GM18526 (cell line): ENCODE results near the gene VMP1.
A peak's percentile ranks its signal among the peaks of the same experiment; 100 is the strongest.

Source experiments
- POLR2A ChIP-seq: IDR thresholded peaks from 3 replicates; pipeline ENCODE4 v1.6.1; 2011; ENCODE audit not compliant: insufficient read length; ENCODE audit errors: extremely low read depth

The VMP1 gene

DNA sequence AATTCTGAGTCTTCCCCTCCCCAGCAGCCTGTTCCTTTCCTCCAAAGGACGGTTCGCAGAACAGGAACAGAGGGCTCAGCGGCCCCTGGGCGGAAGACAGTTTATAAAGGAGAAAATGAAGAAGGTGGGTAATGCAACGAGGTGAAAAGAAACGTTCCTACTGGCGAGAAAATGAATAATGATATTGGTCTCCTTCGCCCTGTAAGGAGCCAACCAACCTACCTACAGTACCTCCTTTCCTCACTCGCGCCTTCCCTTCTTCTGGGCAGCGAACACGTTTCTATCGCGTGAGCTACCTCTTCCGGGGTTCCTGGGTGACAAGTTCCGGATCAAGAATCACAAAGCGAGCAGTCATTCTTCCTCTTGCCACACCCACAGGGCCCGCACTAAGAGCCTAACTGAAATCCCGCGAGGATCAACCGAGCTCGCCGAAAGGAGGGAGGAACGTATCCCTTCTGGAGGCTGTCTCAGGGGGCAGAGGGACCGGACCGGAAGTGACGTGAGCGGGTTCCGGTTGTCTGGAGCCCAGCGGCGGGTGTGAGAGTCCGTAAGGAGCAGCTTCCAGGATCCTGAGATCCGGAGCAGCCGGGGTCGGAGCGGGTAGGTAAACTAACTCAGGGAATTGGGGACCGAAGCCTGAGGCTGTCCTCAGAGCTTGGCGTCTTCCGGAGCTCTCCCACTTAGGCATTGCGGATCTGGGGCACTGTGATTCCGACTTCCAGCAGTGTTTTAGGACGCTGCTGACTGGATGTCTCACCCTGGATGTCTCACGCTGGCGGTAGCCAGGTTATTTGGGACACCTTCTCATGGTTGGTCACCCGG, at the start of gene VMP1, which contains the start of gene PTRH2:
Gene VMP1, plus strand, starts transcription at position 506 of the 822 bp plus-strand sequence. CDS start 23,793 bp downstream, outside the sequence.
Gene PTRH2, minus strand, starts transcription at position 282 of the 822 bp plus-strand sequence. CDS start 9,452 bp downstream, outside the sequence.
- peak; percentile 93 for TF ChIP-seq POLR2A

DNA sequence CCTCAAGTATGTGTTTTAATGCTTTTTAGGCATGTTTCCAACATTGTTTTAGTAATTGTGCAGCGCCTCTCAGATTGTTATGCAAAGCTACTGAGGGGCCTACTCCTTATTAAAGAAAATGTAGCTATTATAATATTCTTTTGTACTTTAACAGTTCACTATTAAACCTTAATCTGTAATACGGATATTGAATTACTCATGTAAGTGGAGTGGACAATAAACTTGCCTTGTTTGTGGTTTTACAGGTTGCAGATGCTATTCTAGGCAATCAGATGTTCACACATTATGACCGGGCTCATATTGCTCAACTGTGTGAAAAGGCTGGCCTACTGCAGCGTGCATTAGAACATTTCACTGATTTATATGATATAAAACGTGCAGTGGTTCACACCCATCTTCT, 41.2 kb upstream of the VMP1 start:
- no peak for TF ChIP-seq POLR2A

DNA sequence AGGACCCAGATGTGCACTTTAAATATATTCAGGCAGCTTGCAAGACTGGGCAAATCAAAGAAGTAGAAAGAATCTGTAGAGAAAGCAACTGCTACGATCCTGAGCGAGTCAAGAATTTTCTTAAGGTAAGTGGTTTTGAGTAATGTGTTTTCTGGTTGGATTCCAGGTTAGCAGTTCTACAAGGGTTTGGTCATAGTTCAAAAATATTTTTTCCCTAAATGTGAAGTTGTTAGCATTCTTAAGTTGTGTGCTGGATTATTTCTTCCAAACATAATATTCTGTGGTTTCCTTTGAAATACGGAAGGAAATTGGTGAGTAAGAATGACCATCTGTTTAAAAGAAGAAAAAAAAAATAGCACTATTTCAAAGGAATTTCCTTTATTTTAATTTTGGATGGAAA, 38.6 kb upstream of the VMP1 start:
- no peak for TF ChIP-seq POLR2A

DNA sequence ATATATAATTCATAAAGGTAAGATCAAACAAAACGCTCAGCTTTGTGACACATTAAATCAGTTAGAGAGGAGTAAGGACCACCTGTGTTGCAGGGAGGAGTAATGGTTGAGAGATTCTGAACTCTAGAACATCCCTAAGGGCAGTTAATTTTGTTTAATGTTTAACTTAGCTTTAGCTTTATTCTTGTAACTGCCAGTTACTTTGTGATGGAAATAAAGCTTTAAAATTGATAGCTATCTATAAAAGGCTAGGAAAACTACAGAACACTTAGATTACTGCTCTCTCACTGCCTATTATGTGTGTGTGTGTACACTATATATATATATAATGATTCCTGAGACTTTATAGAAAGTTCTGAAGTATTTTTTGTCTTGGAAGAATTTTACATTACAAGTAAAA, 38.0 kb upstream of the VMP1 start:
- no peak for TF ChIP-seq POLR2A

DNA sequence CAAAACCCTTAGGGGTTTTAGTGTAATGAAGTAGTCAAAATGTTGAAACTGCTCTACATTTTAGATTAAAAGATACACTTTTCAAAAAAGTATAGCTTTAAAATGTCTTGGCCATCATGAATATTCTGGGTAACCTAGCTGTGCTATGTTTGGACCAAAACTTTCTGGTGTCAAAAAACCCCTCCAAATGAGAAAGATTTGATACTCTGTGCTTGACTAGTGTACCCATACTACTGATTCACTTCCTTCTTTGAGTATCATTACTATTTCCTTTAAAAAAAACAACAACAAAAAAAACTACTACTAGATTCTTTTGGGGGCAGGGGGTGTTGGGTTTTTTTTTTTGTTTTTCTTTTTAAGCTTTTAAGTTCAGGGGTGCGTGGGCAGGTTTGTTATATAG, 37.5 kb upstream of the VMP1 start:
- TF ChIP-seq POLR2A, result no peak

DNA sequence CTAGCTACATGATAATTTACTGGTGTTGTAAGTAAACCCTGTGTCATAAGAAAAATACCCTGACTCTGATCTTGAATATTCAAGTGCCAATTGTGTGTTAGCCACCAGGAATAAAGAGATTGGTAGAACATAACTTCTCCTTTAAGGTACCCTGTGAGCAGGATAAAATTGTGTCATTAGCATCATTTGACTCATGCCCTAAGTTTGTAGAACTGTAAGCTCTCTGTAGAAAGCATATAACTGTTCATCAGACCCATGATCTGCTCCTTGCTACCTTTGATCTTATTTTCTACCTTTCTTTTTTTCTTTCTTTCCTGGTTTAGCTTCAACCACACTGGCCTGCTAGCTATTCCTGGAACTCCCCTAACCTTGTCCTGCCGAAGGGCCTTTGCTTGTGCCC, 36.1 kb upstream of the VMP1 start:
- no peak for TF ChIP-seq POLR2A

DNA sequence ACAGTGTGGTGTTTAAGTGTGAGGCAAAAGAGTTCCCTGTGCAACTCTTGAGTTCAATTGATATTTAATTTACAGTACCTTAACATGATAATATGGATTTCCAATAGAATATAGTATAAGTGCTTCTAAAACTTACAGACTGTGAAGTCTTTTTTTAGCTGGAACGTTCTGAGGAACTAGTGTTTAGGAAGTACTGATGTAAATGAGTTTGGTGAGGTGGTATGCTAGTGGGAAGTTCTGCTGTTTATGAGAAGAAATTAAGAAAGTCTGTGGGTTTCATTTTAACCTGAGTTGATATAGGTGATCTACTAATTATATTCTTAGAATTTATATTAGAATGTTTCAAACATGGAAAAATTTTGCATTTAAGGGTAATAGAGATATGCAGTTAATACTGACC, 32.2 kb upstream of the VMP1 start:
- no peak for TF ChIP-seq POLR2A

DNA sequence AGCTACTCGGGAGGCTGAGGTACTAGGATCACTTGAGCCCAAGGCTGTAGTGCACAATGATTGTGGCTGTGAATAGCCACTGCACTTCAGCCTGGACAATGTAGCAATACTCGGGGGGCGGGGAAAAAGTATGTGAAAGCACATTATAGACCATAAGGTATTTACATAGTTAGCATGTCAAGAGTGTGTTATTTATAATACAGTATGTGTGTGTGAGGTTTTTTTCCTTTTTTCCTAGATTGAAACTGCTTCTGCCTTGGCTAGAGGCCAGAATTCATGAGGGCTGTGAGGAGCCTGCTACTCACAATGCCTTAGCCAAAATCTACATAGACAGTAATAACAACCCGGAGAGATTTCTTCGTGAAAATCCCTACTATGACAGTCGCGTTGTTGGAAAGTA, 30.7 kb upstream of the VMP1 start:
- TF ChIP-seq POLR2A, result no peak

DNA sequence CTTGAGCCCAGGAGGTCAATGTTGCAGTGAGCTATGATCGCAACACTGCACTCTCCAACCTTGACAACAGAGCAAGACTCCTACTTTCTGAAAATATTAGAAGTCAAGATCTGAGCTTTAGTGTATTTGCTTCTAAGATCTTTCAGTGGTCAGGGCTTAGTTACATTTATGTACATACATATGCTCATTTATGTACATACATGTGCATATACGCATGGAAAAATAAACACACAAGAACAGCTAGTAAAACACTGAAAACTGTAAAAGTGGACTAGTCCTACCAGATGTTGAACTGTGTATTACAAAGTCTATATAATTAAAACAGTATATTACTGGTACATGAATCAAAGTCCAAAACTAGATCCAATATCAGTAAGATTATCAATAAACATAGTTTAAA, 28.5 kb upstream of the VMP1 start:
- TF ChIP-seq POLR2A, result no peak

DNA sequence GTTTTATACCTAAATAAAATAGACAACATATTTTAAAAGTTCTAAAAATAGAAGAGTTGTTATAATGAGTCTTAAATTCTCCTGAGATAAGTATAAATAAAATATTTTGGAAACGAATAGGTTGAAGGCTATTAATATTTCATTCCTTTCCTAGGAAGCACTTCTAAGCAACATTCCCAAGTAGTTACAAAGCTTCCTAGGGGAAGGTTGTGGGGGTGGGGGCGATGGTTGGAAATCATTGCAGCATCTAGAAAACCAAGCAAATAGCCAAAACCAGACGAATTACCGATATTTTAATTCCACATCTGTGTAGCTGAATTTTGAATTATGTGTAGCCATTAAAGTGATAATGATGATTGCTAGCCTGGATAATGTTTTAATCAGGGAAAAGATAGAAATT, 27.1 kb upstream of the VMP1 start:
- TF ChIP-seq POLR2A, result no peak

DNA sequence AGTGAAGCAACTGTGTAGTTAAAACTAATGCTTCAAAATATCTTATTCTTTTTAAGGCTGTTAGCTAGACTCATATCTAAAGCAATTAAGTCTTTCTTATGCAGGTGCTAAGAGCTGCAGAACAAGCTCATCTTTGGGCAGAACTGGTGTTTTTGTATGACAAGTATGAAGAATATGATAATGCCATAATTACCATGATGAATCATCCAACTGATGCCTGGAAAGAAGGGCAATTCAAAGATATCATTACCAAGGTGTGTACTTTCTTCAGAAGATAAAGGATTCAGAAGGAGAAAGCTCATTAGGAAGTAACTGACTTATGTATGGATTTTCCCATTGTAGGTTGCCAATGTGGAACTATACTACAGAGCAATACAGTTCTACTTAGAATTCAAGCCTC, 24.2 kb upstream of the VMP1 start:
- no peak for TF ChIP-seq POLR2A

DNA sequence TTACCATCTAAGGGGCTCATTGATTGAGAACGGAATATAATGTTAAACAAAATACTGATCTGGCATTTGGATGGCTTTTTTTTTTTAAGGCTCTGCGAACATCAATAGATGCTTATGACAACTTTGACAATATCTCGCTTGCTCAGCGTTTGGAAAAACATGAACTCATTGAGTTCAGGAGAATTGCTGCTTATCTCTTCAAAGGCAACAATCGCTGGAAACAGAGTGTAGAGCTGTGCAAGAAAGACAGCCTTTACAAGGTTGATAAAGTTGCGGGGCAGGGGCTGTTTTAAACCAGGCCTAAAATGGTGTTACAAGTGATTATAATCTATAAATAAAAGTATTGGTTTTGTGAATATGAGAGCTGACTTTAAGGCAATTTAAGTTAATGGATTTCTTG, 22.5 kb upstream of the VMP1 start:
- TF ChIP-seq POLR2A, result no peak

DNA sequence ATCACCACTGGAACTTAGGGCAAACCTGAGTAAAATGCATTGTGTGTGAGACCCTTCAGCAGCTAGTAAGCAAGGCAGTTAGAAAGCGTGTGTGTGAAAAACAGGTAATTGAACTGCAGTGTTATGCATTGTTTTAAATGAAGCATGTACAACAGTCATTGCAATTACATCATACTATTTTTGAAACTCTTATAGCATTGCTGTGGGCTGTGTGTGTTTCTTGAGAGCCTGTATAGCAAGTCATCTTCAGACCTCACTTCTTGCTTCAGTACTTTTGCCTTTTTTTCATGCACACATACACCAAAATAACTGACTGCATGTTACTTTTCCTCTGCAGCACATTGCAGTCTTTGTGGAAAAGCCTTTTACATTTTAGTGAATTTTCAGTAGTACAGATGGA, 19.4 kb upstream of the VMP1 start:
- TF ChIP-seq POLR2A, result no peak

DNA sequence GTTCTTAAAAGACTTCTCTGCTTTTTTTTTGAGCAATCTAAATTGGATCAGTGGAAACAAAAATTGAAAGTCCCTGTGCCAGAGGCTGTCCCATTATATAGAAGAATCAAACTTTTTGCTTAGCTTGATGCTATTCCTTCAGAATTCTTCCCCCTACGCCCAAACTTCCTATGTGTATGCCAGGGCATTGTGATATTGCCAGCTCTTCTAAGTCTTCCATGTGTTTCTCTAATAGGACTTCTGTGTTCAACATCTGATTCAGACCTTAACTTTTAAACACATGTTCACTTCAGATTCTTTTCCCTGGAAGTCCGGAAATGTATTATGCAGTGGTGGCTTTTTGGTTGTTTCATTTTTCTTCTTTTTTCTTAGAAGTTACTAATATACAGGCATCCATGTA, 19.0 kb upstream of the VMP1 start:
- no peak for TF ChIP-seq POLR2A

DNA sequence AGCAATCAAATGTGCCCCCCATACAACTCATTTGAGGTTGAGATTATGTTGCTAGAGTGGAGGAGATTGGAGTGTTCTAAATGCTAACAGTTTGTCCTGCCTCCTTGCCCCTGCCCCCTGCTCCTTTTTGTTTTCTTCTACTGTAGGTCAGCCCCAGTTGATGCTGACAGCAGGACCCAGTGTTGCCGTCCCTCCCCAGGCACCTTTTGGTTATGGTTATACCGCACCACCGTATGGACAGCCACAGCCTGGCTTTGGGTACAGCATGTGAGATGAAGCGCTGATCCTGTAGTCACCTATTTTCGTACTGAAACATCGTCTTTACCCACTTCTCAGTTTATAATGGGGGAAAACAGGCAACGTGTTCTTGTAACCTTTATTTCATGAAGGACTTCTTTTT, 13.9 kb upstream of the VMP1 start:
- no peak for TF ChIP-seq POLR2A

DNA sequence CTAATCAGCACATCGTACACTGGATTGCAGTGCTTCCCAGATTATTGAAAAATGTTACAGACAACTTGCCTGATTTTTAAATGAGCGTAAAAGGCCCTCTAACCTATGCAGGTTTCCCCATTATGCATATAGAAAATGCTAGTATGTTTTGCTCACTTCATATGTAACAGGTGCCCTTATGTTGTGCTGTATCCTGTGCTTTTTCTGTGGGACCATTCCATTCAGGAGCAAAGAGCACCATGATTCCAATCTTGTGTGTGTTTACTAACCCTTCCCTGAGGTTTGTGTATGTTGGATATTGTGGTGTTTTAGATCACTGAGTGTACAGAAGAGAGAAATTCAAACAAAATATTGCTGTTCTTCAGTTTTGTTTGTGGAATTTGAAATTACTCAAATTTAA, 13.1 kb upstream of the VMP1 start:
- TF ChIP-seq POLR2A, result no peak
